Measurements from ENCODE around the gene KIAA0513.
A peak's percentile ranks its signal among the peaks of the same experiment; 100 is the strongest.

Gene KIAA0513, protein sequence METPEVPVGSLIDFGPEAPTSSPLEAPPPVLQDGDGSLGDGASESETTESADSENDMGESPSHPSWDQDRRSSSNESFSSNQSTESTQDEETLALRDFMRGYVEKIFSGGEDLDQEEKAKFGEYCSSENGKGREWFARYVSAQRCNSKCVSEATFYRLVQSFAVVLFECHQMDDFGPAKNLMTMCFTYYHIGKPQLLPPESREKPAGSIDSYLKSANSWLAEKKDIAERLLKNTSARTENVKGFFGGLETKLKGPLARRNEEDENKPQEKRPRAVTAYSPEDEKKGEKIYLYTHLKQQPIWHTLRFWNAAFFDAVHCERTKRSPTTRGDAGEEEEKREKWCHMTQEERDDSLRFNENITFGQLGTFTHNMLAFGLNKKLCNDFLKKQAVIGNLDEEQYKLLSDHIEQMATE

DNA sequence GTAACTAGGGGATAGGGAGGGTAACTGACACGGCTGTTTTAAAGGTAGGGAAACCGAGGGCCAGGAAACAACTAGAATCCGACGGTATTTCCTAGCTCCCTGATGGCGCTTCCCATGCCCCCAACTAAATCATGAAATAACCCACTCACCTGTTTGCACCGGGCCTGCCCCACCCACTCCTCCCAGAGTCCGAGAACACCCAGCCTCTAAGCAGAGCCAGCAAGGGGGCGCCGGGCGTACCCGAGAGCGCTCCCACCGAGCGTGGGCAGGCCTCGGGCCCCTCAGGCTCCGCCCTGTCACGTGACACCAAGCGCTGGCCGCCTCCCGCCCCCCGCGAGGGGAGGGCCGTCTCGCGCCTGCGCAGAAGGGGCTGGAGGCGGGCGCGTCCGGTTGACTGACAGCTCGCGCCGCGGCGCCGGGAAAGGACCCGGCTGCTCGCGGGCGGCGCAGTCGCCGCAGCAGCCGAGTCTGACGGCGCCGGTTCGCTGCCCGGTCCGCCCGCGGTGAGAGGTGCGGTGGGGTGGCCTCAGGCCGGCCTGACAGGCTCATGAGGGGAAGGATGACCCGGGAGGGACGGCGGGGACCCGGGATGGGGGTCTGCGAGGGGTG is at the start of gene KIAA0513:
Gene KIAA0513 (plus strand): TSS at position 447 of the 609 bp plus-strand sequence. CDS start 39,277 bp downstream, outside the sequence.
- peak; percentile 94 for FAIRE-seq
- peak; percentile 93 for DNase-seq (ENCODE audit: insufficient read length, low spot score)

DNA sequence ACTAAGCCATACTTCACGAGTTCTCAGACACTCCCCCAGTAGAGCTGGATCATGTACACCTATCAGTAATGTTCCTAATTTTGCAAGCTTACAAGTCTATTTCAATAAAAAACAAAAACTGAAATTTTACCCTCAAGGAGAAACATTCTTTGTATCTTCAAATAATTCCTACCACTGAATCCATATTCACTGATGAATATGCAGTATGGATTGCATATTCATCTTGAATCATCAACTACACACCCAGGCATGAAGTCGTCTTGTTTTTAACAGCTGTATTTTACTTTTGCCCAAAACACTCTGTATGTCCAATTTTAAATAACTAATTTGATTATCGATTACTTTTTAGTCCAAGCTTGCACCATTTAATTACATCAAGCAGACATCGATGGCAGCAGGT is 48.1 kb upstream of the KIAA0513 start:
- FAIRE-seq (no peak), DNase-seq (ENCODE audit: insufficient read length, low spot score) (no peak)

DNA sequence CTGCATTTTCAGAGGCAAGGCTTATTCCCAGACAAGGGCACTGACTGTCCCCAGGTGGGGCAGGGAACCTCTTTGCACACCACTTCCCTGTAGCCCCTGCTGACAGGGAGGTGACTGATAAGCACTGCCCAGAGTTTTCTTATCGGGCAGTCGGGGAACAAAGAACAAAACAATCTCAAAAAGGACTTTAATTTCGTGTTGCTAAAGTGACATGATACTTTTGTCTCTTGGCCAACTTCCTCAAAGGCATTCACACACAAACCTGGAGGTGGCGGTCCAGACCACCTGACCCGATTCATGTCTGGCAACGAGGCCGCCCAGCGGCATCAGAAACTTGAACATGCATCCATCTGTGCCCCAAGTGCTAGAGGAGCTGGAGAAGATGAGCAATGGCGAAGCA is 45.2 kb upstream of the KIAA0513 start:
- FAIRE-seq (no peak), DNase-seq (ENCODE audit: insufficient read length, low spot score) (no peak)

- FAIRE-seq (no peak), DNase-seq (ENCODE audit: insufficient read length, low spot score) (peak; percentile 53)
Observed at GRCh38 chr16:84985079-84986065, 42.2 kb upstream of the KIAA0513 start.

- FAIRE-seq: no peak
- no peak for DNase-seq (ENCODE audit: insufficient read length, low spot score)
Observed at GRCh38 chr16:84986102-84986501, 41.5 kb upstream of the KIAA0513 start.

- peak; percentile 40 for FAIRE-seq
- no peak for DNase-seq (ENCODE audit: insufficient read length, low spot score)
Observed at GRCh38 chr16:84986879-84987278, 40.7 kb upstream of the KIAA0513 start.

DNA sequence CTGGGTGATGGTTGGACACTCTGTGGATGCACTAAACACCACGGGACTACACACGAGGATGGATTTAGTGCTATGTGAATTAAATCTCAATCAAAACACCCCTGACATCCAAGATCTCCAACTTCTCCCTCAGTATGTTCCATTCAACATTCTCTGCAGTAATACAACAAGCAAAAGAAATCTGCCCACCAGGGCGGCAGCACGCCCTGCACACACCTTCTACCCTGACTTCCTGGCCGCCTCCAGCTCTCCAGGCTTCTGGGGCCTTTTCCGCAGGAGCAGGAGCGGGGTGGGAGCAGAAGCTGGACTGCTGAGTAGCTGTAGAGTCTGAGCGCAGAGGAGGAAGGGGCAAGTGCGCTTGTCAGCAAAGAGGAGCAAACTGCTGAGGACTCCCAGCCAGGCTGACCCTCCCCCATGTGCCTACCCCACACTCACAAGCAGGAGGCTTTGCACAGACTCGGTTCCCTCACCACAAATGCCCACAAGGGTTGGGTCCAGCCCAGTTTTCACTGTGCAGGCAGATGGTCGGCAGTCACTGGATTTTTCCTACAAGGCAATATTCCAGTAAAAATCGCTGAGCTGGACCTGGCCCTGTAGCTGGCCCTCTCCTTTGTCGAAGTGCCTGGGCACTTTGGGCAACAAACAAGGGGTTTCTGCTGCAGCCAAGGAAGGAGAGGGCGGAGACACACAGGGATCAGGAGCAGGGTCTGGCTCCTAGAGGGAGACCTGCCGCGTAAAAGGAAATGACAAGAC is 39.1 kb upstream of the KIAA0513 start:
- no peak for FAIRE-seq
- no peak for DNase-seq (ENCODE audit: insufficient read length, low spot score)

- DNase-seq (ENCODE audit: insufficient read length, low spot score) (no peak), FAIRE-seq (peak; percentile 4)
Observed at GRCh38 chr16:84989749-84990620, 37.6 kb upstream of the KIAA0513 start.

DNA sequence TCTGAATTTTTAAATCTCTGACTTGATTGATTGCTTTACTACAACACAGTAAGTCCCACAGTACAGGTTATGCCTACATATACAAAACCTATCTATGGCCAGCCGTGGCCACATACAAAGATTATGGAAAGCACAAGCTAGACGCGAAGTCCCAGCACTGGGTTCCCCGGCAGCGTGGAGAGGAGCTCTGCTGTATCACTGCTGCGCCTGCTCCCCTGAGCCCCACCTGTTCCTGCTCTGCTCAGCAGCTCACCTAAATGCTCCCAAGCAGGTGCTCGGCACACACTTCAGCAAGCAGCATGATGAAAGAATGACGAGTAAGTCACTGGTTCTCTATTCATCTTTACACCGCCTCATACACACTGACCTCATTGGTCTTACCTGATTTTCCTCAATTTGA is 36.8 kb upstream of the KIAA0513 start:
- FAIRE-seq (no peak), DNase-seq (ENCODE audit: insufficient read length, low spot score) (no peak)

DNA sequence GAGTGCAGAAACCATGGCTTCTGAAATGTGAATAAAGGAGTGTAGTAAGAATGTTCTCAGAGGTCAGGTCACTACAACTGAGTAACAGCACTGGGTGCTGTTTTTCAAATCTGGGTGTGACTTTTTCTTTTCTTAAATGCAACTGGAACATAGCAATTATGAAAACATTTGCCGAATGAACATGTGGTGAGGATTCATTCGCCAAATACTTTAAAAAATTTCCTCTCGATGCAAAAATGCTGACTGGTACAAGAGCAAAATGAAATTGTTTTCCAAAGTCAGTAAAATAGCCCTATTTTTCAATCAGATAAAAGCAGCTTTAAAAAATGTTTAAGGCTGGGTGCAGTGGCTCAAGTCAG is 34.9 kb upstream of the KIAA0513 start:
- no peak for FAIRE-seq
- no peak for DNase-seq (ENCODE audit: insufficient read length, low spot score)

DNA sequence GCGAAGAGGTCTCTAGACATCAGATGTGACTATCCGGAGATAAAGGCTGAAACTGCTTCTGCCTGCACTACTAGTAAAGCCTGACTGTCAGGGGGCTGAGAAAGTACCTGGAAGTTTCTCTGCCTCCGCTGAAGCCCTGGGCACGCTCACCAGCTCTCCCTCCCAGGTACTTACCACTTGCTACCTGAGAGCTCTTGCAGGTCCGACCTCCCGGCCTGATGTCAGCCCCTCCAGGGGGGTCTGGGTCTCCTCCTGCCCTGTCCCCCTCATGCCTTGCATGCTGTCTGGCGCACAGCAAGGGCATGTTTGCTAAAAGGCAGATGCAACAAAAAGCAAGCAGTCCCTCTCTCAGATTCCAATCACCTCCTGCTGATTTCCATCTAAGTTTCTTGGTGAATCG is 33.7 kb upstream of the KIAA0513 start:
- no peak for FAIRE-seq
- DNase-seq (ENCODE audit: insufficient read length, low spot score): no peak

- no peak for FAIRE-seq
- DNase-seq (ENCODE audit: insufficient read length, low spot score): no peak
Observed at GRCh38 chr16:84995663-84996062, 31.9 kb upstream of the KIAA0513 start.

DNA sequence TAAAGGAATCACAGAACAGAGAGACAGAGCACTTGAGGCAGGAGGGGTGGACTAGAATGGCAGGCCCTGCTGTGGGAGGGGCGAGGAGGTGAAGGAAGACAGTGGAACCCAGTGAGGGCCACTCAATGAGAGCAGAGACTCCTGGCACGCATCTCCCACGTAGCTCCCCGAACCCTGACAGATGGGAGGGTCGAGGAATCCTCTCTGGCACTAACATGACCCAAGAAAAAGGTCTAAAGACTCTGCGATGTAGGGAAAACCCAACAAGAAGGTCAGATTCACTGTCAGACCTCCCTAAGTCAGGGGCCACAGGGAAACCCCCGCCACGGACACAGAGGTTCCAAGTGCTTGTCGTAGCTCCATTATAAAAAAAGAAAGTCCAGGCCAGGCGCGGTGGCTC is 31.2 kb upstream of the KIAA0513 start:
- no peak for DNase-seq (ENCODE audit: insufficient read length, low spot score)
- FAIRE-seq: no peak

DNA sequence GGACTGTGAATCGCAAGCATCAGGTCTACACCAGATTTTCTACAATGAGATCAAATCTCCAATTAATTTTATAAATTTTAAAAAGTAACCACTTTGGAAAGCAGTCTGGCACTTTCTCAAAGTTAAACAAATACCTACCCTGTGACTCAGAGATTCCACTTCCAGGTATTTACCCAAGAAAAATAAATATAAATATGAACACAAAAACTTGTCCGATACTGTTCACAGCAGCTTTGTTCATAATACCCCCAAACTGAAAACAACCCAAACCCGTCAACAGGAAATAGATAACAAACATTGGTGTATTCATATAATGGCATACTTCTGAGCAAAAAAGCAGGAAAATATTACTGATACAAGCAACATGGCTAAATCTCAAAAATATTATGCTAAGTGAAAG is 28.4 kb upstream of the KIAA0513 start:
- no peak for FAIRE-seq

DNA sequence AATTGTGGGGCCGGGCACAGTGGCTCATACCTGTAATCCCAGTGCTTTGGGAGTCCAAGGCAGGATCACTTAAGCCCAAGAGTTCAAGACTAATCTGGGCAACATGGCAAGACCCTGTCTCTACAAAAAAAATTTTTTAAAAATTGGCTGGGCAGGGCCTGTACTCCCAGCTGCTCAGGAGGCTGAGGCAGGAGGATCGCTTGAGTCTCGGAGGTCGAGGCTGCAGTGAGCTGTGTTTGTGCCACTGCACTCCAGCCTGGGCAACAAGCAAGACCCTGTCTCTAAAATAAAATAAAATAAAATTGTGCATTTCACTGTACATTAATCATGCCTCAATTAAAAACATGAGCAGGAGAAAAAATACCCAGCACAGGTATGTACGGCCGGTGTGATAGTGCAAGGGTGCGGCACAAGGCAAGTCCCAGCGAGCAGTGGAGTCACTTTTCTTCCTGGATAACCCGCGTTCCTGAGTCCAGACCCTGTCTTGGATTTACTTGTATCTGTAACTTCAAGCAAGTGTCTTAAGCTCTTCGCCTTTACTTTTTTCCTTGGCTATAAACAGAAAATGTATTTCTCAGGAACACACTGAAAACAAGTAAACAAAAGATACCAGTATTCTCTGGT is 27.6 kb upstream of the KIAA0513 start:
- FAIRE-seq: no peak
- no peak for DNase-seq (ENCODE audit: insufficient read length, low spot score)

More for the DNA sequence above, 28.4 kb upstream of the KIAA0513 start:
- DNase-seq (ENCODE audit: insufficient read length, low spot score): no peak

DNA sequence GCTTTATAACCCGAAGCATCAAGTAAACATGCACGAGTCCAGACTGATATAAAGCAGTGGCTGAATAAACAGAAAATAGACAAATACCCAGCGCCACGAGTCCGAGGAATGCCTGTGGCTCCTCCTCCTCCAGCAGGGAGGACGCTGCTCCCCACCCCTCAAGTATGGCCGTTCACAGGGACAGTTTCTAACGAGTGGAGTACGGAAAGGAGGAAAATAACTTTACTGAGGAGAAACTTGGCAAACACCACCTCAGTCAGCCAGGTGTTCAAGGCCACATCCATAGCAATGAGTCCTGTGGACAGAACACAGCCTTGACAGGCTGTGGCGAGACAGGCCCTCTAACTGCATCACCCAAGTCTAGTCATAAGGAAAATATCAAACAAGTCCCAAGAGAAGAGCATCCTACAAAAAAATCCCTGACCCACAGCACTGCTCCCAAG is 25.5 kb upstream of the KIAA0513 start:
- no peak for FAIRE-seq
- no peak for DNase-seq (ENCODE audit: insufficient read length, low spot score)

- DNase-seq (ENCODE audit: insufficient read length, low spot score): no peak
- no peak for FAIRE-seq
Observed at GRCh38 chr16:85002608-85003007, 25.0 kb upstream of the KIAA0513 start.

- FAIRE-seq (no peak), DNase-seq (ENCODE audit: insufficient read length, low spot score) (no peak)
Observed at GRCh38 chr16:85003076-85003475, 24.5 kb upstream of the KIAA0513 start.

Measured in HTR-8/SVneo (cell line).